NCI-H146 (cell line): ENCODE results near the gene RBM33.
"Not testable (repeated sequence)": the region's sequence is repeated elsewhere in the genome, so short reads cannot be mapped to it uniquely, and the experiment has no call there.

Experiments used
- DNase-seq: peaks from one replicate; lab custom pipeline; 2025; lab: John Stamatoyannopoulos, UW

The RBM33 gene, protein sequence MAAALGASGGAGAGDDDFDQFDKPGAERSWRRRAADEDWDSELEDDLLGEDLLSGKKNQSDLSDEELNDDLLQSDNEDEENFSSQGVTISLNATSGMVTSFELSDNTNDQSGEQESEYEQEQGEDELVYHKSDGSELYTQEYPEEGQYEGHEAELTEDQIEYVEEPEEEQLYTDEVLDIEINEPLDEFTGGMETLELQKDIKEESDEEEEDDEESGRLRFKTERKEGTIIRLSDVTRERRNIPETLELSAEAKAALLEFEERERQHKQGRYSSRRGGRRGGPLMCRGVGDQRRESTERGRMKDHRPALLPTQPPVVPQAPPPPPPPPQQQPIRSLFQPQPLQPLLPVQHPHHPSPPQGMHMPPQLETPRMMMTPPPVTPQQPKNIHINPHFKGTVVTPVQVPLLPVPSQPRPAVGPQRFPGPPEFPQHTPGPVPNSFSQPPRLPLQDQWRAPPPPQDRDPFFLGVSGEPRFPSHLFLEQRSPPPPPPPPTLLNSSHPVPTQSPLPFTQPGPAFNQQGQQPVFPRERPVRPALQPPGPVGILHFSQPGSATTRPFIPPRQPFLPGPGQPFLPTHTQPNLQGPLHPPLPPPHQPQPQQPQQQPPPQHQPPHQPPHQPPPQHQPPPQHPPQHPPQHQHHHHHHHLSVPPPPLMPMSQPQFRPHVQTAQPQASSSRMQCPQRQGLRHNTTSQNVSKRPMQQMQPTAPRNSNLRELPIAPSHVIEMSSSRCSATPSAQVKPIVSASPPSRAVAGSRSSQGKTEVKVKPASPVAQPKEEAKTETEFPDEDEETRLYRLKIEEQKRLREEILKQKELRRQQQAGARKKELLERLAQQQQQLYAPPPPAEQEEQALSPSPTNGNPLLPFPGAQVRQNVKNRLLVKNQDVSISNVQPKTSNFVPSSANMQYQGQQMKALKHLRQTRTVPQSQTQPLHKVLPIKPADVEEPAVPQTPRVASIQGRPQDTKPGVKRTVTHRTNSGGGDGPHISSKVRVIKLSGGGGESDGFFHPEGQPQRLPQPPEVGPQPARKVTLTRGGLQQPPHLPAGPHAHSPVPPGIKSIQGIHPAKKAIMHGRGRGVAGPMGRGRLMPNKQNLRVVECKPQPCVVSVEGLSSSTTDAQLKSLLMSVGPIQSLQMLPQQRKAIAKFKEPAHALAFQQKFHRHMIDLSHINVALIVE

DNA sequence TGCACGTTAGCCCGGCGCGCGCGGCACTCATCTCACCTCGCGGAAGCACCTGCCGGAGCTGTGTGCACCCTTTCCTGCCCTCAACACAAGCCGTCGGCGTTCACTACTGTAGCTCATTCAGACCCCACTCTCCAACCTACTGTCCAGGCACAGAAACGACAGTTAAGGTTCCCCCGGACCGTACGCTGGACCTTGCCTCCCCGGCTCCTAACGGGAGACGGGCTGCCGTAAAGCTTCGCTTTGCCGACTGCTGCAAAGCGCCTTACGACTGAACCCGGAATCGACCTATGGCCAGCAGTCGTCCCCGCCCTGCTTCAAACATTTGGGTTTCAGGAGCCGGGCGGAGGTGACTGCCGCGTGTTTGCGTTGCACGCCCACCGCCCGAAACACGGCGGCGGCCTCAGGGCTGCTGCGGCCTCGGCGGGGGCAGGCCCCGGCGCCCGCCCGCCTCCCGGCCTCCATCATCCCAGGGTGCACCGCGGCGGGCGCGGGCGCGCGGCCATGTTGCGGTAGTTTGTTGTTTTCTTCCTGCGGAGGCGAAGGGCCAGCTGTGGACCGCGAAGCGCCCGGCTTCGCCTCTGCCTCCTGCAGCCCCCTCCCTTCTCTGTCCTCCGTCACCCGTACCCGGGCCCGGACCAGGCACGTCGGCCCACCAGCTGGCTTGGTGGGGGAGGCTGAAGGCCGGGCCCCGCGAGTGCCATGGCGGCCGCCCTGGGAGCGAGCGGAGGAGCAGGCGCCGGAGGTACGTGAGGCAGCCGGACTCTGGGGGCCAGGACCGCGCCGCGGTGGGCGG lies at the start of gene RBM33:
Gene RBM33 (plus strand): TSS at position 484 of the 793 bp plus-strand sequence. CDS start 216 bp downstream, at position 700.
- peak; percentile 84 for DNase-seq

GRCh38 chr7:155594961-155595366 lies 49.5 kb upstream of the RBM33 start:
- DNase-seq = no peak

DNA sequence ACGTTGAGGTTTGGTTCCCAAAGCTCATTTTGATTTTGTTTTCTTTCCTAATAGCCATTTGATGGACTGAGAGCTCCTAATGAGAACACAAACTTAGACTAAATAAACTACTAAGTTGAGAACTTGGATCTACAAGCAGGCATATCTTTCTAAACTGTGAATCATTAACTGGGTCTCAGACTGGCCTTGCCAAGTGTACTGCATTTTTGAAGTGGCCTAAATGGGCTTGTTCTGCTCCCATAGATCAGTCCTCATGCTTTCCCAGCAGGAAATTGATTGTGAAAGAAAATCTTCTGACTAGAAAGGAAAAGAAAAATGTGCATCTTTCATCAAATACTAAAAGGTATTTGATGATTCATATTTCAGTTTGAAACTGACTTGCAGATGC lies 46.7 kb upstream of the RBM33 start:
- no peak for DNase-seq

DNA sequence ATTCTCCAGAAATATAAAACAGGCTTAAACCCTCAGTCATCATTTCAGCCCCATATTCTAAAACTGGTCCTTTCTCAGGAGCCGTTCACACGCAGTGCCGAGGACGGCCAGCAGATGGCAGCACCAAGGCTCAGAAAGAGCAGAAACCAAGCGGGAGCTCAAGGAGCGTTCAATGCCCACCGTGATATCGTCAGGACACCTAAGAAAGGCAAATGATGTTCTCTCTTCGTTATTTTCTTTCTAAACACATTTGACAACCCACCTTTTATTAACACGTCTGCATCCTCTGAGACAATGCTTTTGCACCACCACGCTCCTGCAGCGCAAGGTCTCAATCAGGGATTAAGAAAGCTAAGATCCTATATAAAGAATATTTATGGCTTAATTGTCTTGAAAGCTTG lies 45.7 kb upstream of the RBM33 start:
- peak; percentile 52 for DNase-seq

- no peak for DNase-seq
These were observed 42.3 kb upstream of the RBM33 start for GRCh38 chr7:155602156-155602555.

DNA sequence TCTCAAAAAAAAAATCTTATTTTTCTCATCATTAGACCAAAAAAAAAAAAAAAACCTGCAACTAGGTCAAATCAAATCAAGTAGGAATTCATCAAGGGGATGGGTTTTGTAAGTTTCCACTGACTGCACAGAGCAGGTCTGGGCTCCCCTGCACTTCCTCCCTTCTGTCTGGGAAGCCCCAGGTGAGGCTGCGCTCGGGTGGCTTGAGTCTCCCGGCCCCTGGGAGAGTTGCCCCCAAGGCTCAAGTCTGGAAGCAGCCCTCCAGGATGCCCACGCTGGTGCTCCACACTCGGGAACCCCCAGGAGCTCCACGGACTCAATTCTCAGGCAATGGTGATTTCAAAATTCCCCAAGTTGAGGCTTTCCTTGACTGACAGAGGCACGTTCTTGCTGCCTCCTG lies 41.7 kb upstream of the RBM33 start:
- DNase-seq = no peak

- no peak for DNase-seq
These were observed 41.1 kb upstream of the RBM33 start for GRCh38 chr7:155603205-155603857.

DNA sequence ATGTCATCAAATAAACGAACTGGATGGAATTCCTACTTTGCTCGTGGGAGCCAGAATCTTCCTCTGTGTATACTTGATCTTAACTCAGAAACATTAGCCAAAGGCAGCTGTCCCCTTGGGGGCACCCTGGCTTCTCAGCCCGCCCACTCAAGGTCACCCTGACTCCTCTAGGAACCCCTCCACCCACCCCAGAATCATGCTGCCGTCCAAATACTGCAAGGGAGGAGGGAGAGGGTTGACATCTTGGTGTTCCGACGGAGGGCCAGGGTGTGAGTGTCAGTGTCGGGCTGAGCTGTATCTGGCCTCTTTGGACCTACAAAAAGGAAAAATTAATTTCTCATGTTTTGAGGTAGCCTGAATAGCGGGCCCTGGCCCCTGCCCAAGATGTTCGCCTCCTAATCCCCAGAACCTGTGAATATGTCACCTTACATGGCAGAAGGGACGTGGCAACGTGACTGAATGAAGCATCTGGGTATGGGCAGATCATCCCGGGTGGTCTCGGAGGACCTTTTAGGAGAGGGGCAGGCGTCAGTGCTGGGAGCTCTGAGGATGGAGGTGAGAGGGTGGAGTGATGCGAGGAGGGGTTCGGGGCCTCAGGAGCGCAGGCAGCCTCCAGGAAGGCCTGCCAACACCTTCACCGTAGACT lies 40.5 kb upstream of the RBM33 start:
- DNase-seq = no peak

DNA sequence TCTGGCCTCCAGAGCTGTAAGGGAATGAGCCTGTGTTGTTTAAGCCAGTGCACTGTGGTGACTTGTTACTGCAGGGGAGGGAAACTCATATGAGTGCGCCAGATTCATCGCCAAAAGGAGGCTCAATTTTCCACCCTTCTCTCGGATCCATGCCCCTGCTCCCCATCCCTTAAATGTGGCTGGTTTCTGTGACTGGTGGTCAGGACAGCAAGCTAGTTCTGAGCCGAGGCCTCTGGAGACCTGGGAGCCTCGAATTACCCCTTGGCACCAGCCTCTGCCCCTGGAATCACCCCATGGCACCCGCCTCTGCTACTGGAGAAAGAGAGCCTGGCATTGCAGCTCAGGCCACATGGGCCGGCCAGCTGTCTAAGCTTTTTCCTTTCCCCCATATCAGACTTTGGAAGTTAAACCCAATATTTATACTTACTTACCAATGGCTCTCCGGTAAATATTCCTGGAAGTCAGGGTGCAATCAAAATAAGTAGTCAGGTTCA lies 39.9 kb upstream of the RBM33 start:
- no peak for DNase-seq

DNA sequence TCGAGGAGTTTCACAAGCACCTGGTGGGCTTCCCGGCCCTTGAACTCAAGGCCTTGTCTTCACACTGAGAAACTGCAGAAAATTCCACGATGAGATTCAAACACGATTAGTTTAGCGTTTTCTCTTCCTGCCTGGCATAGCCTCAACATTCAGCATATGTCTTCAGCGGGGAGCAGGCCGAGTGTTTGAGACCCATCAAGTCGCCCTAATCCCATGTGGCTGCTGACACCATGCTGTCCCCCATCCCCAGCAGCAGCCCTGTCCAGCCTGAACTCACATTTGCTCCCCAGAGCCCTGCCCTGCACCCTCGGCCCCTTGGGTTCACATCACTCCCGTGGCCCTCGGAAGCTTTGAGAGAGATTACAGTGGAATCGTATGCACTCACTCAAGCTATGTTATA lies 35.3 kb upstream of the RBM33 start:
- DNase-seq = no peak

DNA sequence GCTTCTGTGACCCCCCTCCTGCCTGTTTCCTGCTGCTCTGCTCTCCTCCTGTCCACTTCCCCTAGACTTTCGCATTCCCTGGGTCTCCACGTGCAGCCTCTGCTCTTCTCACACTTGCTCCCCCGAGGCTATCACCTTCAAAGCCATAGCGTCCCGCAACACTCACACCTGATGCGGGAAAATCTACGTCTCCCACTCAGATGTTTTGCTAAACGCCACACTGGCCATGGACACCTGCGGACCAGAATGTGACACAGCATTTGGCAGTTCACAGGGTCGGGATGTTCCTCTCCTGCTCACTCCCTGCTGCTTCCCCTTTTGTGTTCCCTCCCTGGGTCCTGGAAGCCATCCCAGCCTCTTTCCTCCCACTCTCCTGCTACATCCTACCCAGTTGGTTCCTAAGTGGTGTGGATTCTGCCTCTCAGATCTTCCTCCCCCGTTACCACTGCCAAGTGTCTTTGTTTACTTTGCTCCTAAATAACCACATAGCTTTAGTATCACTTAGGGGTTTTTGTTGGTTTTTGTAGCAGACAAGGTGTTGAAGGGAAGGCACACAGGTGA lies 33.7 kb upstream of the RBM33 start:
- DNase-seq = no peak

GRCh38 chr7:155611808-155612447 lies 32.5 kb upstream of the RBM33 start:
- no peak for DNase-seq

GRCh38 chr7:155612658-155613057 lies 31.8 kb upstream of the RBM33 start:
- DNase-seq = no peak

- DNase-seq = not testable (repeated sequence)
These were observed 29.4 kb upstream of the RBM33 start for GRCh38 chr7:155615085-155615484.

GRCh38 chr7:155618708-155619633 lies 25.5 kb upstream of the RBM33 start:
- DNase-seq = no peak

DNA sequence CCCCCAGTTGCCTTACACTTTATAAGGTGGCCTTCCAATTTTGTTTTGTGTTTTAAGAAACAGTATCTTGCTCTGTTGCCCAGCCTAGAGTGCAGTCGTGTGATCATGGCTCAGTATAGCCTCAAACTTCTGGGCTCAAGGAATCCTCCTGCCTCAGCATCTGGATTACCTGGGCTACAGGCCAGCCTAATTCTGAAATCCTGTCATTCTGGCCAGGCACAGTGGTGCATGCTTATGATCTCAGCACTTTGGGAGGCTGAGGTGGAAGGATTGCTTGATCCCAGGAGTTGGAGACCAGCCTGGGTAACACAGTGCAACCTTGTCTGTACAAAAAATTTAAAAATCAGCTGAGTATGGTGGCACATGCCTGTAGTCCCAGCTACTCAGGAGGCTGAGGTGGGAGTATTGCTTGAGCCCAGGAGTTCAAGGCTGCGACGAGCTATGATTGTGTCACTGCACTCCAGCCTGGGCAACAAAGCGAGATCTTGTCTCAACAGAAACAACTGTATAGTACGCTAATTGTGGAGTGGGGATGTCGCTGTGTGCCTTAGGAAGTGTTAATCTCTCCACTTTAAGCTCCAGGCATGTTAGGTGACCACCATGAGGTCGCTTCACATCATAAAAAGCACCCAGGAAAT lies 24.7 kb upstream of the RBM33 start:
- DNase-seq = no peak

- no peak for DNase-seq
These were observed 24.0 kb upstream of the RBM33 start for GRCh38 chr7:155620497-155620896.

- DNase-seq = no peak
These were observed 23.0 kb upstream of the RBM33 start for GRCh38 chr7:155621418-155621980.
